HUES48 (cell line): ENCODE measurements around the gene PZP.
A peak's percentile ranks its signal among the peaks of the same experiment; 100 is the strongest.
"Not testable (repeated sequence)": the region's sequence is repeated elsewhere in the genome, so short reads cannot be mapped to it uniquely, and the experiment has no call there.

Source experiments
- H3K27ac ChIP-seq: one replicate; pipeline ENCODE4 v1.7.0; 2013; ENCODE audit warnings: low read depth, low read length, inconsistent platforms
- H3K27me3 ChIP-seq: 2 replicates; pipeline ENCODE4 v1.6.1; 2013; ENCODE audit warnings: mild to moderate bottlenecking, low read length; ENCODE audit not compliant: control insufficient read depth, insufficient read depth
- H3K36me3 ChIP-seq: 2 replicates; pipeline ENCODE4 v1.6.1; 2013; ENCODE audit warnings: low read length; ENCODE audit not compliant: control insufficient read depth, insufficient read depth
- H3K4me1 ChIP-seq: 2 replicates; pipeline ENCODE4 v1.6.1; 2013; ENCODE audit warnings: mild to moderate bottlenecking, low read length; ENCODE audit not compliant: control insufficient read depth, insufficient read depth
- H3K4me3 ChIP-seq: 2 replicates; pipeline ENCODE4 v1.5.1; 2013; ENCODE audit warnings: mild to moderate bottlenecking, low read depth, low read length
- H3K9ac ChIP-seq: 2 replicates; pipeline ENCODE4 v1.6.1; 2013; ENCODE audit warnings: mild to moderate bottlenecking, low read depth, low read length, moderate library complexity
- H3K9me3 ChIP-seq: 2 replicates; pipeline ENCODE4 v1.6.1; 2013; ENCODE audit warnings: low read length; ENCODE audit not compliant: control insufficient read depth, insufficient read depth

The PZP gene

DNA sequence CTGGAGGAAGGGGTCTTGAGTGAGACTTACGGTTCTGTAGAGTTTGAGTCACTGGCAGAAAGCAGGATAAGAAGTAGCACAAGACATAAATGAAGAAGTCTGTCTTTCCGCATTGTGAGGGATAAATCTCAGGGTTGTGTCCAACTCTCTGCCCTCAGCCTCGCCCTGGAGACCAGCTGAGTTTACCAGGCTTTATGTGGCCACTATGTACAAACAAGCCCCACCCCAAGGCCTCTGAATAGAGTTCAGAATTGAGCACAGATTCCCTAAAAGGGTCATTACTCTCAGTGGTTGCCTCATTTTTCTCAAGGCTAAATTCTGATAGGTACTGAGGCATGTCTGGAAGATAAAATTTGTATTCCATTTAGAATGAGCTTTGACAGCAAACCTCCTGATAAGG lies at the start of gene PZP:
Gene PZP (minus strand): TSS at position 167 of the 400 bp plus-strand sequence. CDS start 54 bp downstream, at position 113.
- H3K27me3 ChIP-seq = no peaks in the 10 kb centered on the region
- H3K36me3 ChIP-seq = no peaks in the 10 kb centered on the region
- H3K4me1 ChIP-seq = no peaks in the 10 kb centered on the region
- no peak within 1 kb of the TSS for H3K27ac ChIP-seq
- no peak within 1 kb of the TSS for H3K4me3 ChIP-seq
- no peaks in the 10 kb centered on the region for H3K9me3 ChIP-seq
- H3K9ac ChIP-seq = no peak within 1 kb of the TSS

DNA sequence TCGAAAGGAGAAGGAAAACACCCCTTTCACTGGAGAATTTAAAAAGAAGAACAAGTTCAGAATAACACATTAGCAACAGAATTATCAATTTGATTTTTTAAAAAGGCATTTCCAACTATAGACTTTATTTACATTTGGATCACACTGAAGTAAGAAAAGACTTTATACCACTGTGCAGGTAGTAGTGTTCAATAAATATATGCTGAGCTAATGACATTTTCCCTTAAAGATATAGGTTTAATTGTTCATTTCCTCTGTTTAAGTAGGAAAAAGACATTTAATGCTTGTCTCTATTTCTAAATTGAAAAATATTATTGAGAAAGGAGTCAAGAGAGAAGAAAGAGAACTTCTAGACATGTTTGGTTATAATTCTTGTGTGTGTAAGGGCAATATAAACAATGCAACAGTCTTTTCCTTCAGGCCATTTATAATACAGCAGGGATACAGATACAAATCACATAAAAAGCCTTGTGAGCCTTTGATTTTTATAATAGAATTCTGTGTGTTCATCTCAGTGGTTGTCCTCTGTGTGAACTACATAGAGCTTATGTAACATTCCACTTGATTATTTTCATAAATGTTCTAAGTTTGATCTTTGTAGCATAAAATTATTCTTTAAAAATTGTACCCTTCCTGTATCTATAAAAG lies 48.7 kb upstream of the PZP start:
- peaks cover 20% of the 10 kb centered on the region for H3K4me1 ChIP-seq
- peak overlapping the region; percentile 42 for H3K27ac ChIP-seq
- H3K4me3 ChIP-seq = peak overlapping the region; percentile 40; the same call in 1 of the 2 replicates
- H3K9me3 ChIP-seq = no peaks in the 10 kb centered on the region
- H3K9ac ChIP-seq = no peak overlapping the region
- H3K27me3 ChIP-seq = no peaks in the 10 kb centered on the region
- H3K36me3 ChIP-seq = no peaks in the 10 kb centered on the region

GRCh38 chr12:9256341-9256740 lies 48.1 kb upstream of the PZP start:
- peak overlapping the region; percentile 42 for H3K27ac ChIP-seq
- H3K36me3 ChIP-seq = no peaks in the 10 kb centered on the region
- H3K9ac ChIP-seq = no peak overlapping the region
- no peaks in the 10 kb centered on the region for H3K9me3 ChIP-seq
- no peaks in the 10 kb centered on the region for H3K27me3 ChIP-seq
- peak overlapping the region; percentile 40; the same call in 1 of the 2 replicates for H3K4me3 ChIP-seq
- H3K4me1 ChIP-seq = peaks cover 20% of the 10 kb centered on the region

- H3K27ac ChIP-seq = peak overlapping the region; percentile 18
- no peaks in the 10 kb centered on the region for H3K27me3 ChIP-seq
- H3K4me1 ChIP-seq = peaks cover 20% of the 10 kb centered on the region
These were observed 47.6 kb upstream of the PZP start for GRCh38 chr12:9255837-9256236.

GRCh38 chr12:9253464-9253863 lies 45.3 kb upstream of the PZP start:
- Histone ChIP-seq H3K4me1 (peaks cover 20% of the 10 kb centered on the region), H3K27me3 (no peaks in the 10 kb centered on the region), H3K9me3 (no peaks in the 10 kb centered on the region), H3K36me3 (no peaks in the 10 kb centered on the region), H3K9ac (no peak overlapping the region), H3K27ac (no peak overlapping the region), H3K4me3 (no peak overlapping the region)

More at GRCh38 chr12:9255837-9256236, 47.6 kb upstream of the PZP start:
- no peak overlapping the region for H3K9ac ChIP-seq
- no peaks in the 10 kb centered on the region for H3K36me3 ChIP-seq
- no peak overlapping the region for H3K4me3 ChIP-seq
- H3K9me3 ChIP-seq = no peaks in the 10 kb centered on the region

DNA sequence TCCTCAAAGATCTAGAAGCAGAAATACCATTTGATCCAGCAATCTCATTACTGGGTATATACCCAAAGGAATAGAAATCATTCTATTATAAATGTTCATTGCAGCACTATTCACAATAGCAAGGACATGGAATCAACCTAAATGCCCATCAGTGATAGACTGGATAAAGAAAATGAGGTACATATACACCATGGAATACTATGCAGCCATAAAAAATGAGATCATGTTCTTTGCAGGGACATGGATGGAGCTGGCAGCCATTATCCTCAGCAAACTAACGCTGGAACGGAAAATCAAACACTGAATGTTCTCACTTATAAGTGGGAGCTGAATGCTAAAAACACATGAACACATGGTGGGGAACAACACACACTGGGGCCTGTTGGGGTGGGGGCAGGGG lies 44.6 kb upstream of the PZP start:
- H3K4me3 ChIP-seq, H3K27me3 ChIP-seq, H3K27ac ChIP-seq, H3K36me3 ChIP-seq, H3K9me3 ChIP-seq, H3K9ac ChIP-seq: not testable (repeated sequence)
- peaks cover 20% of the 10 kb centered on the region for H3K4me1 ChIP-seq

DNA sequence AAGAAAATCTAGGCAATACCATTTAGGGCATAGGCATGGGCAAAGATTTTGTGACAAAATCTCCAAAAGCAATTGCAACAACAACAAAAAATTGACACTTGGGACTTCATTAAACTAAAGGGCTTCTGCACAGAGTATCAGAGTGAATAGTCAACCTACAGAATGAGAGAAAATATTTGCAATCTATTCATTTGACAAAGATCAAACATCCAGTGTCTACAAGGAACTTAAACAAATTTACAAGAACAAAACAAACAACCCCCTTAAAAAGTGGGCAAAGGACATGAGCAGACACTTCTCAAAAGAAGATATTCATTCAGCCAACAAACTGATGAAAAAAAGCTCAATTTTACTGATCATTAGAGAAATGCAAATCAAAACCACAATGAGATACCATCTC lies 44.1 kb upstream of the PZP start:
- no peaks in the 10 kb centered on the region for H3K27me3 ChIP-seq
- H3K27ac ChIP-seq = no peak overlapping the region
- no peak overlapping the region for H3K4me3 ChIP-seq
- no peak overlapping the region for H3K9ac ChIP-seq
- no peaks in the 10 kb centered on the region for H3K36me3 ChIP-seq
- H3K9me3 ChIP-seq = no peaks in the 10 kb centered on the region
- H3K4me1 ChIP-seq = peaks cover 20% of the 10 kb centered on the region

DNA sequence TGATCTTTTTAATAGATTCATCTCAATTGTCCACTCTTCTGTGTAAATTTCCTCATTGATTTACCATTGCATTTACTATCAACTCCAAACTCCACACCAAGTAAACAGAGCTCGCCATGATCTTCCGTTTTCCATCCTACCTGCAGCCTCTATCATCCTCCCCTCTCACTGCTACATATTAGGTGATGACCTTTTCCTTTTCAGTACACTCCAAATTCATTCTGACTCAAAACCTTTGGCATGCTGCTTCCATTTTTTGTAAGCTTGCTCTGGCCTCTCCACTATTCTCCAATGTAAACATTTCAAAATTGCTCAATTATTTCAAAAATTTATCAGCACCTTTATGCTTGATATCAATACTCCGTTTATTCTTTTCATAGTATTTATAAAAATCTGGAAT lies 40.2 kb upstream of the PZP start:
- Histone ChIP-seq H3K4me1 (no peaks in the 10 kb centered on the region), H3K9me3 (no peaks in the 10 kb centered on the region), H3K27ac (no peak overlapping the region), H3K27me3 (no peaks in the 10 kb centered on the region), H3K36me3 (no peaks in the 10 kb centered on the region), H3K9ac (no peak overlapping the region), H3K4me3 (no peak overlapping the region)

DNA sequence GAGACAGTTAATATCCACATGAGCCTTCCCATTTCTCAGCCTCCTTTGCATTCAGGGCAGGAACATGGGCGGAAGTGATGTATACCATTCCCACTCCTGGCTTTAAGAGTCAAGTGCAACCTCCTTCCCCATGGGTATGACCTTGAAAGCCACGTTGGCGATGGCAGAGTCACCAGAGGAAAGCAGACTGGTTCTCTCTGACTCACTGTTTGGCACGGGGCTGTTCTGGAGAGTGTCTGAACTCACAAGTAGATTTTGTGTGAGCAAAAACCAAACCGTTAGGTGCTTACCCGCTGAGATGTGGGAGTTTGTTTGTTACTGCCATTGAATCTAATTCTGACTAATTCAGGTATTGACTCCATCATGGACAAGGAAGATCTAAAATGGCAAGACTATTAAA lies 36.7 kb upstream of the PZP start:
- no peak overlapping the region for H3K27ac ChIP-seq
- H3K4me1 ChIP-seq = no peaks in the 10 kb centered on the region
- no peak overlapping the region for H3K9ac ChIP-seq
- H3K4me3 ChIP-seq = no peak overlapping the region
- H3K9me3 ChIP-seq = no peaks in the 10 kb centered on the region
- H3K27me3 ChIP-seq = no peaks in the 10 kb centered on the region
- no peaks in the 10 kb centered on the region for H3K36me3 ChIP-seq

GRCh38 chr12:9243999-9244649 lies 35.9 kb upstream of the PZP start:
- Histone ChIP-seq H3K9ac (no peak overlapping the region), H3K4me3 (no peak overlapping the region), H3K27me3 (no peaks in the 10 kb centered on the region), H3K36me3 (no peaks in the 10 kb centered on the region), H3K4me1 (no peaks in the 10 kb centered on the region), H3K9me3 (no peaks in the 10 kb centered on the region), H3K27ac (no peak overlapping the region)

GRCh38 chr12:9241301-9241700 lies 33.1 kb upstream of the PZP start:
- Histone ChIP-seq H3K9ac (no peak overlapping the region), H3K27me3 (no peaks in the 10 kb centered on the region), H3K4me3 (no peak overlapping the region), H3K4me1 (no peaks in the 10 kb centered on the region), H3K9me3 (no peaks in the 10 kb centered on the region), H3K27ac (no peak overlapping the region), H3K36me3 (no peaks in the 10 kb centered on the region)
